Liver (tissue), 9 donors: Measurements from ENCODE around the gene PRMT5. TPM values are rescaled to one million over a fixed set of nuclear protein-coding genes. Genes with fewer than 3 reads are reported as not detected.
A peak's percentile ranks its signal among the peaks of the same experiment; 100 is the strongest.

Experiments used
- DNase-seq: peaks from one replicate; pipeline ENCODE4 v3.0.0-alpha.2; 2017; ENCODE audit warnings: low spot score
- H3K27ac ChIP-seq, 2 donors: one replicate each; pipeline ENCODE4 v1.7.0; 2013; ENCODE audit warnings: inconsistent platforms in 2 of 2, low read length in 2 of 2, control low read depth in 1 of 2, low read depth in 1 of 2, mild to moderate bottlenecking in 1 of 2
- H3K27me3 ChIP-seq, 4 donors: one replicate each; pipeline versions ENCODE4 v1.6.1 to v1.7.0; 2013; ENCODE audit warnings: low read length in 3 of 4, inconsistent platforms in 1 of 4, mild to moderate bottlenecking in 1 of 4, moderate library complexity in 1 of 4; ENCODE audit not compliant: control insufficient read depth in 4 of 4, insufficient read depth in 4 of 4
- H3K36me3 ChIP-seq, 4 donors: one replicate each; pipeline versions ENCODE4 v1.6.1 to v1.7.0; 2013; ENCODE audit warnings: low read length in 3 of 4, mild to moderate bottlenecking in 3 of 4, low read depth in 1 of 4, moderate library complexity in 1 of 4; ENCODE audit not compliant: control insufficient read depth in 4 of 4, insufficient read depth in 3 of 4
- H3K4me1 ChIP-seq, 4 donors: one replicate each; pipeline versions ENCODE4 v1.6.1 to v1.7.0; 2013; ENCODE audit warnings: low read length in 3 of 4, mild to moderate bottlenecking in 3 of 4, moderate library complexity in 1 of 4; ENCODE audit not compliant: control insufficient read depth in 4 of 4, insufficient read depth in 4 of 4
- H3K4me3 ChIP-seq, 3 donors: one replicate each; pipeline versions ENCODE4 v1.6.1 to v1.7.0; 2013; ENCODE audit warnings: low read length in 3 of 3, control low read depth in 1 of 3, low read depth in 1 of 3, mild to moderate bottlenecking in 1 of 3
- H3K9ac ChIP-seq, 2 donors: one replicate each; pipeline ENCODE4 v1.7.0; 2013; ENCODE audit warnings: low read length in 2 of 2, mild to moderate bottlenecking in 2 of 2, moderate library complexity in 2 of 2, control low read depth in 1 of 2, low read depth in 1 of 2
- H3K9me3 ChIP-seq, 4 donors: one replicate each; pipeline versions ENCODE4 v1.6.1 to v1.7.0; 2013; ENCODE audit warnings: low read length in 3 of 4; ENCODE audit not compliant: control insufficient read depth in 4 of 4
- EGR1 ChIP-seq, 2 donors: IDR thresholded peaks; 2 replicates each; pipeline ENCODE4 v1.6.1; 2016 to 2018; ENCODE audit warnings: antibody characterized with exemption in 2 of 2, low read depth in 2 of 2
- FOXA1 ChIP-seq: IDR thresholded peaks from 2 replicates; pipeline ENCODE4 v1.6.1; 2016; ENCODE audit warnings: antibody characterized with exemption
- FOXA2 ChIP-seq: IDR thresholded peaks from 2 replicates; pipeline ENCODE4 v1.6.1; 2016; ENCODE audit warnings: antibody characterized with exemption
- GABPA ChIP-seq, 2 donors: IDR thresholded peaks in 1 of 2; conservative IDR thresholded peaks in 1 of 2; 2 replicates each; pipeline ENCODE4 v1.6.1; 2016; ENCODE audit warnings: antibody characterized with exemption in 2 of 2, mild to moderate bottlenecking in 1 of 2, moderate library complexity in 1 of 2
- HNF4A ChIP-seq, 2 donors: conservative IDR thresholded peaks; 2 replicates each; pipeline ENCODE4 v1.6.1; 2016; ENCODE audit warnings: antibody characterized with exemption in 2 of 2, mild to moderate bottlenecking in 2 of 2
- HNF4G ChIP-seq: IDR thresholded peaks from 2 replicates; pipeline ENCODE4 v1.6.1; 2016; ENCODE audit warnings: antibody characterized with exemption
- JUND ChIP-seq, 2 donors: IDR thresholded peaks; 2 replicates each; pipeline ENCODE4 v1.6.1; 2016; ENCODE audit warnings: antibody characterized with exemption in 2 of 2
- NR2F2 ChIP-seq: IDR thresholded peaks from 2 replicates; pipeline ENCODE4 v1.6.1; 2016; ENCODE audit warnings: antibody characterized with exemption
- RAD21 ChIP-seq, 2 donors: IDR thresholded peaks; 2 replicates each; pipeline ENCODE4 v1.6.1; 2016; ENCODE audit warnings: antibody characterized with exemption in 2 of 2, mild to moderate bottlenecking in 2 of 2
- RXRA ChIP-seq, 2 donors: IDR thresholded peaks; 2 replicates each; pipeline ENCODE4 v1.6.1; 2017 to 2018; ENCODE audit warnings: antibody characterized with exemption in 2 of 2, mild to moderate bottlenecking in 1 of 2
- SP1 ChIP-seq: IDR thresholded peaks from 2 replicates; pipeline ENCODE4 v1.6.1; 2018; ENCODE audit warnings: antibody characterized with exemption, mild to moderate bottlenecking
- TAF1 ChIP-seq: conservative IDR thresholded peaks from 2 replicates; pipeline ENCODE4 v1.6.1; 2016; ENCODE audit warnings: antibody characterized with exemption, mild to moderate bottlenecking
- YY1 ChIP-seq: IDR thresholded peaks from 2 replicates; pipeline ENCODE4 v1.6.1; 2016; ENCODE audit warnings: antibody characterized with exemption, mild to moderate bottlenecking
- WGBS: extraction: QIAGEN DNeasy Blood & Tissue Kit; methylation state at CpG from one replicate; pipeline ENCODE4 v1.1.7; 2013; 5-methylcytosine and 5-hydroxymethylcytosine counted together
- polyA plus RNA-seq, 2 donors: library from polyadenylated mRNA; stranded (reverse) in 1 of 2; unstranded in 1 of 2; fragments of 200-250 nt in 1 of 2; fragments of >200 nt in 1 of 2; fragmentation: Nextera tagmentation in 1 of 2; extraction: Ambion mirVana in 1 of 2; gene quantifications; one replicate each; pipeline versions ENCODE4 v1.2.1 to v1.2.3, GENCODE V29; 2013 to 2015
- total RNA-seq, 2 donors: library from RNA; depleted of rRNA; stranded (reverse); fragments of >200 nt; gene quantifications; one replicate each; pipeline ENCODE4 v1.2.3, GENCODE V29; 2014
- TF ChIP-seq, protein P1 (sequence below): IDR thresholded peaks from 2 replicates; pipeline ENCODE4 v1.6.1; 2016; ENCODE audit warnings: antibody characterized with exemption
- TF ChIP-seq, protein P2 (sequence below): IDR thresholded peaks from 2 replicates; pipeline ENCODE4 v1.6.1; 2016; ENCODE audit warnings: antibody characterized with exemption, mild to moderate bottlenecking
- TF ChIP-seq, protein P3 (sequence below): IDR thresholded peaks from 2 replicates; pipeline ENCODE4 v1.6.1; 2016; ENCODE audit warnings: antibody characterized with exemption
- TF ChIP-seq, protein P4 (sequence below): fragments of 150-350 bp; IDR thresholded peaks from 2 replicates; pipeline ENCODE4 v1.5.1; 2017; ENCODE audit warnings: improper control_type of control experiment, low read depth, low read length; ENCODE audit not compliant: missing input control
- TF ChIP-seq, protein P5 (sequence below): IDR thresholded peaks from 2 replicates; pipeline ENCODE4 v1.6.1; 2016; ENCODE audit warnings: antibody characterized with exemption
- donor health status: healthy.
- donor health status: healthy.
- donor health status: healthy.
- donor health status: healthy.
- donor health status: healthy.

Gene PRMT5
- total and polyA plus RNA-seq, 4 donors: 14.1 to 28.2 (median 26.8) TPM

DNA sequence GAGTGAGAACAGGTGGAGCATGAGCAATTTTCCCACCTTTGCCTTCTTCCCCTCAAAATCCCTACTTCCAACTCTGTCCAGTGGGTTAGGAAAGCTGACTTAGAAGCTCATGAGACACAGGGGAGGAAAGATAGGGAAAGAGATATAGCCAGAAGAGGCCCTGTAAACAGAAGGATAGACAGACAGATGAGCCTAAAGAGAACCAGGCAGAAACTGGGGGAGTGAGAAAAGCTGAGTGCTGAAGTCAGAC lies 48.2 kb upstream of the PRMT5 start:
- Histone ChIP-seq H3K36me3 (peaks cover 0 to 5% (median under 1%) of the 10 kb centered on the region in 4 donors), H3K4me1 (peaks cover 16 to 83% (median 66%) of the 10 kb centered on the region in 4 donors), H3K9ac (peak overlapping the region in 1 of 2 donors; percentile 59), H3K9me3 (no peaks in the 10 kb centered on the region), H3K27ac (peak overlapping the region; percentile 84 to 85), H3K4me3 (no peak overlapping the region), H3K27me3 (no peaks in the 10 kb centered on the region)
- DNase-seq: no peak
- TF ChIP-seq TAF1: no peak
- no peak for TF ChIP-seq NR2F2
- TF ChIP-seq, protein P1, sequence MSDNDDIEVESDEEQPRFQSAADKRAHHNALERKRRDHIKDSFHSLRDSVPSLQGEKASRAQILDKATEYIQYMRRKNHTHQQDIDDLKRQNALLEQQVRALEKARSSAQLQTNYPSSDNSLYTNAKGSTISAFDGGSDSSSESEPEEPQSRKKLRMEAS: no peak
- TF ChIP-seq RXRA (IDR thresholded peaks at IDR 0.05): no peak
- no peak for TF ChIP-seq EGR1 (IDR thresholded peaks at IDR 0.05; ENCODE audit: low read depth in 2 of 2)
- TF ChIP-seq, protein P2, sequence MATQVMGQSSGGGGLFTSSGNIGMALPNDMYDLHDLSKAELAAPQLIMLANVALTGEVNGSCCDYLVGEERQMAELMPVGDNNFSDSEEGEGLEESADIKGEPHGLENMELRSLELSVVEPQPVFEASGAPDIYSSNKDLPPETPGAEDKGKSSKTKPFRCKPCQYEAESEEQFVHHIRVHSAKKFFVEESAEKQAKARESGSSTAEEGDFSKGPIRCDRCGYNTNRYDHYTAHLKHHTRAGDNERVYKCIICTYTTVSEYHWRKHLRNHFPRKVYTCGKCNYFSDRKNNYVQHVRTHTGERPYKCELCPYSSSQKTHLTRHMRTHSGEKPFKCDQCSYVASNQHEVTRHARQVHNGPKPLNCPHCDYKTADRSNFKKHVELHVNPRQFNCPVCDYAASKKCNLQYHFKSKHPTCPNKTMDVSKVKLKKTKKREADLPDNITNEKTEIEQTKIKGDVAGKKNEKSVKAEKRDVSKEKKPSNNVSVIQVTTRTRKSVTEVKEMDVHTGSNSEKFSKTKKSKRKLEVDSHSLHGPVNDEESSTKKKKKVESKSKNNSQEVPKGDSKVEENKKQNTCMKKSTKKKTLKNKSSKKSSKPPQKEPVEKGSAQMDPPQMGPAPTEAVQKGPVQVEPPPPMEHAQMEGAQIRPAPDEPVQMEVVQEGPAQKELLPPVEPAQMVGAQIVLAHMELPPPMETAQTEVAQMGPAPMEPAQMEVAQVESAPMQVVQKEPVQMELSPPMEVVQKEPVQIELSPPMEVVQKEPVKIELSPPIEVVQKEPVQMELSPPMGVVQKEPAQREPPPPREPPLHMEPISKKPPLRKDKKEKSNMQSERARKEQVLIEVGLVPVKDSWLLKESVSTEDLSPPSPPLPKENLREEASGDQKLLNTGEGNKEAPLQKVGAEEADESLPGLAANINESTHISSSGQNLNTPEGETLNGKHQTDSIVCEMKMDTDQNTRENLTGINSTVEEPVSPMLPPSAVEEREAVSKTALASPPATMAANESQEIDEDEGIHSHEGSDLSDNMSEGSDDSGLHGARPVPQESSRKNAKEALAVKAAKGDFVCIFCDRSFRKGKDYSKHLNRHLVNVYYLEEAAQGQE: no peak
- no peak for TF ChIP-seq HNF4G
- TF ChIP-seq GABPA (IDR thresholded peaks at IDR 0.05 in 1 of 2, conservative IDR thresholded peaks at IDR 0.05 in 1 of 2): no peak
- TF ChIP-seq JUND (IDR thresholded peaks at IDR 0.05): no peak
- TF ChIP-seq, protein P3, sequence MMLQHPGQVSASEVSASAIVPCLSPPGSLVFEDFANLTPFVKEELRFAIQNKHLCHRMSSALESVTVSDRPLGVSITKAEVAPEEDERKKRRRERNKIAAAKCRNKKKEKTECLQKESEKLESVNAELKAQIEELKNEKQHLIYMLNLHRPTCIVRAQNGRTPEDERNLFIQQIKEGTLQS: no peak
- no peak for TF ChIP-seq RAD21 (IDR thresholded peaks at IDR 0.05)
- no peak for TF ChIP-seq HNF4A (conservative IDR thresholded peaks at IDR 0.05)
- TF ChIP-seq, protein P4, sequence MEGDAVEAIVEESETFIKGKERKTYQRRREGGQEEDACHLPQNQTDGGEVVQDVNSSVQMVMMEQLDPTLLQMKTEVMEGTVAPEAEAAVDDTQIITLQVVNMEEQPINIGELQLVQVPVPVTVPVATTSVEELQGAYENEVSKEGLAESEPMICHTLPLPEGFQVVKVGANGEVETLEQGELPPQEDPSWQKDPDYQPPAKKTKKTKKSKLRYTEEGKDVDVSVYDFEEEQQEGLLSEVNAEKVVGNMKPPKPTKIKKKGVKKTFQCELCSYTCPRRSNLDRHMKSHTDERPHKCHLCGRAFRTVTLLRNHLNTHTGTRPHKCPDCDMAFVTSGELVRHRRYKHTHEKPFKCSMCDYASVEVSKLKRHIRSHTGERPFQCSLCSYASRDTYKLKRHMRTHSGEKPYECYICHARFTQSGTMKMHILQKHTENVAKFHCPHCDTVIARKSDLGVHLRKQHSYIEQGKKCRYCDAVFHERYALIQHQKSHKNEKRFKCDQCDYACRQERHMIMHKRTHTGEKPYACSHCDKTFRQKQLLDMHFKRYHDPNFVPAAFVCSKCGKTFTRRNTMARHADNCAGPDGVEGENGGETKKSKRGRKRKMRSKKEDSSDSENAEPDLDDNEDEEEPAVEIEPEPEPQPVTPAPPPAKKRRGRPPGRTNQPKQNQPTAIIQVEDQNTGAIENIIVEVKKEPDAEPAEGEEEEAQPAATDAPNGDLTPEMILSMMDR: no peak
- TF ChIP-seq YY1: no peak

DNA sequence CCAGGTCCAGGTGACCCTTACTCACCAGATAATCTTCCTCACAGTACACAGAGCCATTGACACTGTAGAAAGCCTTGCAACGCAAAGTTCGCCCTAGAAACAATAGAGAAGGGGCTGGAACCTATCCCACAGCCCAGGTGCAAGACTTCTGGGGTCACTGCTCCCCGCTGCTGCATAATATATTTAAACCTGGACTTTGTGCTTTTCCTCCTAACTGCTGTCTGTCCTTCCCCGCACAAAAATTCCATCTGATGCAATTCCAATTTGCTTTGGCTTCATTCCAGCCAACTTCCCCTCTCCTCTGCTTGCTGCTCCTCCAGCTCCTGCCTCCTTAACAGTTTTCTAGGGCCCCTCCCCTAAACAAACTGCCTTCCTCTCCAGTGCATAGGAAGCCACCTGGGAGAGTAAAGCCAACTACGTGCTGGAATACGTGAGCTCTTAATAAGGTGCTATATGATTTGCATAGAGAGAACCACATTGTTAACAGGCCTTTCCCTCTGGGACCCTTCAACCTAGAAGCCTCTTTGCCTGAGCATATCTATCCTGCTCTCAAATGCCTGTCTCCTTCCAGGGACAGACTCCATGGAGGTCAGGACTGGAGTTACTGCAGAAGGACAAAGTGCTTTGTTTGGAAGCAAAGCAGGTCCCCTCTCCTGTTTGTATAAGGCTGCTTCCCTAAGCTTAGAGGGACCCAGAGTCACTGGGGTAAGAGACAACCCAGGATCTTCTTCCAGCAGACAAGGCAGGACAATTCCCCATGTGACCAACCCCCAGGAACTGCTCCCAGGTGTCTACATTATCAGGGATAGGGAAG lies 47.7 kb upstream of the PRMT5 start:
- Histone ChIP-seq H3K9me3 (no peaks in the 10 kb centered on the region), H3K9ac (peak overlapping the region; percentile 59 to 64), H3K36me3 (peaks cover 0 to 9% (median 2%) of the 10 kb centered on the region in 4 donors), H3K4me1 (peaks cover 16 to 78% (median 65%) of the 10 kb centered on the region in 4 donors), H3K27me3 (no peaks in the 10 kb centered on the region), H3K4me3 (peak overlapping the region; percentile 21 to 33 (median 24)), H3K27ac (peak overlapping the region; percentile 84 to 85)
- WGBS: 17% methylated on average over 6 of the region's 6 CpGs
- DNase-seq: no peak
- TF ChIP-seq, protein P3: peak; percentile 90
- TF ChIP-seq, protein P1: peak; percentile 86
- TF ChIP-seq JUND (IDR thresholded peaks at IDR 0.05) (peak; percentile 89), FOXA2 (peak; percentile 51), HNF4G (peak; percentile 95), FOXA1 (no peak), RAD21 (IDR thresholded peaks at IDR 0.05) (peak; percentile 11 to 26), SP1 (peak; percentile 97), EGR1 (IDR thresholded peaks at IDR 0.05; ENCODE audit: low read depth in 2 of 2) (peak in 1 of 2 donors; percentile 65), TAF1 (peak; percentile 2), HNF4A (conservative IDR thresholded peaks at IDR 0.05) (peak; percentile 95 to 97), RXRA (IDR thresholded peaks at IDR 0.05) (peak; percentile 98 to 99), GABPA (IDR thresholded peaks at IDR 0.05 in 1 of 2, conservative IDR thresholded peaks at IDR 0.05 in 1 of 2) (no peak), NR2F2 (peak; percentile 54), YY1 (peak; percentile 60)
- TF ChIP-seq, protein P4: no peak
- TF ChIP-seq, protein P5, sequence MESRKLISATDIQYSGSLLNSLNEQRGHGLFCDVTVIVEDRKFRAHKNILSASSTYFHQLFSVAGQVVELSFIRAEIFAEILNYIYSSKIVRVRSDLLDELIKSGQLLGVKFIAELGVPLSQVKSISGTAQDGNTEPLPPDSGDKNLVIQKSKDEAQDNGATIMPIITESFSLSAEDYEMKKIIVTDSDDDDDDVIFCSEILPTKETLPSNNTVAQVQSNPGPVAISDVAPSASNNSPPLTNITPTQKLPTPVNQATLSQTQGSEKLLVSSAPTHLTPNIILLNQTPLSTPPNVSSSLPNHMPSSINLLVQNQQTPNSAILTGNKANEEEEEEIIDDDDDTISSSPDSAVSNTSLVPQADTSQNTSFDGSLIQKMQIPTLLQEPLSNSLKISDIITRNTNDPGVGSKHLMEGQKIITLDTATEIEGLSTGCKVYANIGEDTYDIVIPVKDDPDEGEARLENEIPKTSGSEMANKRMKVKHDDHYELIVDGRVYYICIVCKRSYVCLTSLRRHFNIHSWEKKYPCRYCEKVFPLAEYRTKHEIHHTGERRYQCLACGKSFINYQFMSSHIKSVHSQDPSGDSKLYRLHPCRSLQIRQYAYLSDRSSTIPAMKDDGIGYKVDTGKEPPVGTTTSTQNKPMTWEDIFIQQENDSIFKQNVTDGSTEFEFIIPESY: peak; percentile 70
